Ammon's horn (tissue), 1 donor: Measurements from ENCODE around the gene MSLN.
"Not testable (repeated sequence)": the region's sequence is repeated elsewhere in the genome, so short reads cannot be mapped to it uniquely, and the experiment has no call there.

ENCODE experiments used
- DNase-seq: peaks from one replicate; pipeline ENCODE4 v3.0.0-alpha.2; 2016; ENCODE audit warnings: low spot score

Gene MSLN

DNA sequence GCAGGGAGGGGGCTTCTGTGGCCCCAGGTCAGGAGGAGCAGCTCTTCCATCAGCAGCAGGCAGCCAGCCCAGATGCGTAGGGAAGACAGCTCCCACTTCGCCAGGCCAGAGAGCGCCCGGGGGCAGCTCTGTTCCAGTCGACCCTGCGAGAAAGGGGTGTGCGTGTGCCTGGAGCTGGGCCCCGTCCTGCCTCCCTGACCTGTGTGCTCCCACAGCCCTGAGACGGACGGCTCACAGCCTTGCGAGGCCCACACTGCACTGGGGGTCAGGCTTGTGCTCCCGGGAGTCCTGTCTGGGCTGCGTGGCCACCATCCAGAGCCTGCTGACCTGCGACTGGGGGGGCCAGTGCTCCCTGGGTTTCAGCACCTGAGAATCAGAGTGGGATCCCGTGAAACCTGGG is 469 bp upstream of the MSLN start:
- no peak for DNase-seq

DNA sequence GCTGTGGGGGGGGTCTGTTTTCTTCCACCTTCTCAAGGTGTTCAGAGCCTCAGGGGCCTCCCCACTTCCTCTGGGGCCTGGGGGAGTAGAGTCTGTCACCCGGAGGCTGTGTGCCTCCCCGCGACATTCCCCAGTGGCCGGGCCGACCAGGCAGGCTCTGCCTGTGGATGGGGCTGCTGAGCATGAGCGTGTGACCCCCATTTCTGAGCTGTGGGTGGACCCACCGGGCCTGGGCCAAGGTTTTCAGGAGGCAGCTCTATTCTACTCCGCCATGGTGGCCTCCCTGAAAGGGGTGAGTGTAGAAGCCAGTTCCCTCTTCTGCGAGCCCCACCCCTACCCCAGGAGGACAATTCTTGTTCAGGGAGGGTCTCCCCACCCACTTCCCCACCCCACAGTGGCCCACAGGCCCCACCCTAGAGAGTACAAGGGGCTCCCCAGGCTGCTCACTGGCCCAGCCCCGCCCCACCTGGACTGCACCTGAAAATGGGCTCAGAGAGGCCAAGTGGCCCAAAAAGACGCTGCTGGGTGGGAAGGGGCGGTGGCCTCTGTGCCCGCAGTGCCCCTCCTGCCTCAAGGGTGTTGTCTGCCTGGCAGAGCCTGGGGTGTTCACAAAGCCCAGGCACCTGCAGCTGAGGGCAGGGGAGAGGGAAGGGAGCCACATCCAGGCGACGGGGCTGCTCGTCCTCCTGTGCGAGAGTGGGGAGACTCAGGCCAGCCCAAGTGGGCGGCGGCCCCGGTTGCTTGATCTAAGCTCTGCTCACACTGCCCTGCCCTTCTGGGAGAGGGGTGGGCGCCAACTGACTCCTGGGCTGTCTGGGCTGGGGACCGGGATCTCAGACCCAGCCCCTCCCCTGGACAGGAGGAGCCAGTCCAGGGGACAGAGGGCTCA is 1.3 kb downstream of the MSLN start:
- no peak for DNase-seq

DNA sequence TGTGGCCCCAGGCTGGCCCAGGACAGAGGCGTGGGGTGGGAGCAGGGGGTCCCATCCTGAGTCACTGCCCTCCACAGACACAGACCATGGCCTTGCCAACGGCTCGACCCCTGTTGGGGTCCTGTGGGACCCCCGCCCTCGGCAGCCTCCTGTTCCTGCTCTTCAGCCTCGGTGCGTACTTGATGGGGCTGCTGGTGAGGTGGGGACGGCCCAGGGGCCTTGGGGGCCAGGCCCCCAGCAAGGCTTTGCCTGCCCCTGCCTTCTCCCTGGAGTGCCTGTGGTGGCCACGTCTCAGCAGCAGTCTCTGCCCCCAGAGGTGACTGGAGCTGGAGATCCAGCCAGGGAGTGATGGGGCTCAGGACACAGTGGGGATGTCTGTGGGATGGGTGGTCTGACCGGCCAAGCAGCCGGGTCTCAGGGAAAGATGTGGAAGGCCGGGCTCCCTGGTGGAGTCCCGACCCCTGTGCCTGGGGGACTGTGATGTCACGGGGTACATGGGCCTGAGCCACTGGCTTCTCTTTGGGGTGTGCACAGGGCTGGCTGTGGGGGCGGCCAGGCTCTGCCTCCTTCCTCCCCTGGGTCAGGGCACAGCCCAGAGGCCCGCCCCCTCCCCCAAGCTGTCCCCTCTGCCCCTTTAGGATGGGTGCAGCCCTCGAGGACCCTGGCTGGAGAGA is 2.2 kb downstream of the MSLN start:
- DNase-seq, result no peak

DNA sequence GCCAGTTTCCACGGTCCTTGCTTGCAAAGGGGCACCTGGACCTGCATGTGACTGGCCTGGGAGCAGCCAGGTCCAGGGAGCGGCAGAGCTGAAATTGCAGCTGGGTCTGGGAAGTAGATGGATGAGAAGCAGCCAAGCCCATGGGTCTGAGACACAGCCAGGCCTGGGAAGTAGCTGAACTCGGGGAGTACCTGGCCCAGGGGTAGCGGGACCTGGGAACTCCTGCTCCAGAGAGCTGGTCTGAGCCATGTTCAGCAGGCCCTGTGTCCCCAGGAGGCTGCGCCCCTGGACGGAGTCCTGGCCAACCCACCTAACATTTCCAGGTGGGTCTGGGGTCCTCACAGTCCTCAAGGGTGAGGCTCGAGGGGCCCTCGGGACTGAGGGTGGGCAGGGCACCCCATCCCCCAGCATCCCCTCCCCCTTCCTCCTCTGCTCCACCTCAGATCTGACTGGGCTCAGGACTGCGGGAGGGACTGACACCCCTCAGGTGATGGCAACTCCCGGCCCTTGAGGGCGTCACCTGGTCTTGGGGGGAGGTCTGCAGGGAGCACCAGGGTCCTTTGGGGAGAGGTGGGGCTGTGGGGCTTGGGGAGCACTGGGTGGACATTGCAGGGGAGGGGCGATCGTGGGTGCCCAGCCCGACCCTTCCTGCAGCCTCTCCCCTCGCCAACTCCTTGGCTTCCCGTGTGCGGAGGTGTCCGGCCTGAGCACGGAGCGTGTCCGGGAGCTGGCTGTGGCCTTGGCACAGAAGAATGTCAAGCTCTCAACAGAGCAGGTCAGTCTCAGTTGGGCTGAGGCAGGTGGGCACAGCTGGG is 3.0 kb downstream of the MSLN start:
- DNase-seq, result no peak

DNA sequence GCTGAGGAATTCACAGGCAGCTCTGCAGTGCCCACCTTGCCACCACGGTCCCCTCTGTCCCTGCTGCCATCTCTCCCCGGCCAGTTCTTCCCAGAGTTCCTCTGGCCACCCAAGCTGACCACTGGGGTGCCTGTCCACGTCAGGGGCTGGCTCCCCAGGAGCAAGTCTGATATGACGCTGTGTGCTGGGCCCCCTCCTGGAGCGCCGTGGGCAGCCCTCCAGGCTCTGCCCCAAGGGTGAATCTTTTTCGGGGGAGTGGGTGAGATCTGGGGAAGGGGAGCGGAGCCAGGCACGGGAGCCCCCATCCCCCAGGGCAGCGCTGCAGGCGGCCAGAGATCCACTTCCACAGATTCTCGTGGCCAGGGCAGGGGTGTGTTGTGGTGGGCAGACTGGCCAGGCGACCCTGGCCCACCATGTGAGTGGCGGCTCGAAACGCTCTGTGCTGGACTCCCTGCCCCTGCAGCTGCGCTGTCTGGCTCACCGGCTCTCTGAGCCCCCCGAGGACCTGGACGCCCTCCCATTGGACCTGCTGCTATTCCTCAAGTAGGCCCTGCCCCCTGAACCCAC is 3.7 kb downstream of the MSLN start:
- no peak for DNase-seq

DNA sequence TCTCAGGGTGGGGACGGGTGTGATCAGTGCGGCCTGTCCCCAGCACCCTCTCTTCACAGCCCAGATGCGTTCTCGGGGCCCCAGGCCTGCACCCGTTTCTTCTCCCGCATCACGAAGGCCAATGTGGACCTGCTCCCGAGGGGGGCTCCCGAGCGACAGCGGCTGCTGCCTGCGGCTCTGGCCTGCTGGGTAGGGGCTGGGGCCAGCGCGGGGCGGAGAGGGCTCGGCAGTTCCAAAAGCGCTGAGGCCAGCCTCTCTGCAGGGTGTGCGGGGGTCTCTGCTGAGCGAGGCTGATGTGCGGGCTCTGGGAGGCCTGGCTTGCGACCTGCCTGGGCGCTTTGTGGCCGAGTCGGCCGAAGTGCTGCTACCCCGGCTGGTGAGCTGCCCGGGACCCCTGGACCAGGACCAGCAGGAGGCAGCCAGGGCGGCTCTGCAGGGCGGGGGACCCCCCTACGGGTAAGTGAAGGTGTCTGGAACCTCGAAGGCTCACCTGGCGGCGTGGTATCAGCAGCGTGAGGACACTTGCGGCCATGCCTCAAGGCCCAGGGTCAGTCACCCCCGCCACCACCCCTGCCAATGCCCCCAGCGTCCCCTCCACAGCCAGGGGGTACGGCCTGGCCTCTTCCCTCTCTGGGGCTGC is 4.4 kb downstream of the MSLN start:
- DNase-seq, result no peak

DNA sequence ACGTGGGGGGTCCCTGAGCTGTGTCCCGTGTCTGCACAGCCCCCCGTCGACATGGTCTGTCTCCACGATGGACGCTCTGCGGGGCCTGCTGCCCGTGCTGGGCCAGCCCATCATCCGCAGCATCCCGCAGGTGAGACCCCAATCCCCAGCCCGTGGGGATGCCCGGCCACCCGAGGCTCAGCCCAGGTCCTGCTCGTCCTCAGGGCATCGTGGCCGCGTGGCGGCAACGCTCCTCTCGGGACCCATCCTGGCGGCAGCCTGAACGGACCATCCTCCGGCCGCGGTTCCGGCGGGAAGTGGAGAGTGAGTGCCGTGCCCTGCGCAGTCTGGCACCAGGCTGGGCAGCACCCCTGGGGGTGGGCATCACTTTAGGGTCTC is 4.9 kb downstream of the MSLN start:
- DNase-seq, result no peak

DNA sequence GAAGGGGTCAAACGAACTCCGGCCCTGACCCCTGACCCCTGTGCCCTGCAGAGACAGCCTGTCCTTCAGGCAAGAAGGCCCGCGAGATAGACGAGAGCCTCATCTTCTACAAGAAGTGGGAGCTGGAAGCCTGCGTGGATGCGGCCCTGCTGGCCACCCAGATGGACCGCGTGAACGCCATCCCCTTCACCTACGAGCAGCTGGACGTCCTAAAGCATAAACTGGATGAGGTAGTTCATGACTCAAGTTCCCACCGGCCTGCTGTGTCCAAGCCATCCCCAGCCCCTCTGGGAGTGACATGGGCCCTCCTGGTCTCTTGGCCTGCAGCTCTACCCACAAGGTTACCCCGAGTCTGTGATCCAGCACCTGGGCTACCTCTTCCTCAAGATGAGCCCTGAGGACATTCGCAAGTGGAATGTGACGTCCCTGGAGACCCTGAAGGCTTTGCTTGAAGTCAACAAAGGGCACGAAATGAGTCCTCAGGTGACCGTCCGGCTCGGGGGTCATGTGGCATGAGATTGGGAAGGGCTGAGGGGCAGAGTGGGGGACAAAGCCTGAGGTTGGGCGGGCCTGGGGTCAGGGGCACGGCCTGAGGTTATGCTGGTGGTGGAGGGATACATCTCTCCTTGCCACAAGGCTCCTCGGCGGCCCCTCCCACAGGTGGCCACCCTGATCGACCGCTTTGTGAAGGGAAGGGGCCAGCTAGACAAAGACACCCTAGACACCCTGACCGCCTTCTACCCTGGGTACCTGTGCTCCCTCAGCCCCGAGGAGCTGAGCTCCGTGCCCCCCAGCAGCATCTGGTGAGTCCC is 5.7 kb downstream of the MSLN start:
- DNase-seq, result no peak

DNA sequence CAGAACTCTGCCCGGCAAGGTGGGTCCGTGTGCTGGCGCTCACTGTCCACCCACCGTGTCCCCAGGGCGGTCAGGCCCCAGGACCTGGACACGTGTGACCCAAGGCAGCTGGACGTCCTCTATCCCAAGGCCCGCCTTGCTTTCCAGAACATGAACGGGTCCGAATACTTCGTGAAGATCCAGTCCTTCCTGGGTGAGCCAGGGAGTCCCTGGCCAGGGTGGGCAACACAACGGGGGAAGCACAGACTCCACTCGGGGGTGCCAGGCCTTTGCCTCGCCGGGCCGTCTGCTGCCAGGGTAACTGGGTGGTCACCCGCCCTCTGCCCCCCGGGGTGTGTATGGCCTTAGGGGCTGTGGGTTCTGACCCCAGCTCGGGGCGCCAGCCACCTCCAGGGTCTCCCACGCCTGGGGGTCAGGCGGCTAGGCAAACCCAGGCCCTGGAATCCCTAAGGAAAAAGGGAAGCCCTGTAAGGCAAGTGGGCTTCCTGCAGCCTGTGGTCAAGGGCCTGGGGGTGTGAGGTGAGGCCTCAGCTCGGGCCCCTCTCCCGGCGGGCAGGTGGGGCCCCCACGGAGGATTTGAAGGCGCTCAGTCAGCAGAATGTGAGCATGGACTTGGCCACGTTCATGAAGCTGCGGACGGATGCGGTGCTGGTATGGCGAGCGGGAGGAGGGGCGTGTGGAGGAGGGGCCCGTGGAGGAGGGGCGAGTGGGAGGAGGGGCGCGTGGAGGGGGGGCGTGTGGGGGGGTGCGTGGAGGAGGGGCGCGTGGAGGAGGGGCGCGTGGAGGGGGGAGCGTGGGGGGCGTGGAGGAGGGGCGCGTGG is 6.5 kb downstream of the MSLN start:
- DNase-seq, result no peak

DNA sequence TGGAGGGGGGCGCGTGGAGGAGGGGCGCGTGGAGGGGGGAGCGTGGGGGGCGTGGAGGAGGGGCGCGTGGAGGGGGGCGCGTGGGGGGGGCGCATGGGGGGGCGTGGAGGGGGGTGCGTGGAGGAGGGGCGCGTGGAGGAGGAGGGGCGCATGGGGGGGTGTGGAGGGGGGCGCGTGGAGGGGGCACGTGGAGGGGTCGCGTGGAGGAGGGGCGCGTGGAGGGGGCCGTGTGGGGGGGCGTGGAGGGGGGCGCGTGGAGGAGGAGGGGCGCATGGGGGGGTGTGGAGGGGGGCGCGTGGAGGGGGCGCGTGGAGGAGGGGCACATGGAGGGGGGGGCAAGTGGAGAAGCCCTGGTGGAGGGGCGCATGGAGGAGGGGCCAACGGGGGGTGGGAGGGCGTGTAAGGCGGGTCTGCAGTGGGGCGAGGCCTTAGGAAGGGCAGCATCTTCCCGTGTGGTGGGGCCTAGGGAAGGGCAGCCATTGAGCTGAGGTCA is 7.3 kb downstream of the MSLN start:
- DNase-seq, result no peak

DNA sequence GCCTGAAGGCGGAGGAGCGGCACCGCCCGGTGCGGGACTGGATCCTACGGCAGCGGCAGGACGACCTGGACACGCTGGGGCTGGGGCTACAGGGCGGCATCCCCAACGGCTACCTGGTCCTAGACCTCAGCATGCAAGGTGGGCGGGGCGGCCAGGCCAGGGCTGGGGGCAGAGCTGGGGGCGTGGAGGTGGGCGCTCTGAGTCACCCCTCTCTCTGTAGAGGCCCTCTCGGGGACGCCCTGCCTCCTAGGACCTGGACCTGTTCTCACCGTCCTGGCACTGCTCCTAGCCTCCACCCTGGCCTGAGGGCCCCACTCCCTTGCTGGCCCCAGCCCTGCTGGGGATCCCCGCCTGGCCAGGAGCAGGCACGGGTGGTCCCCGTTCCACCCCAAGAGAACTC is 7.9 kb downstream of the MSLN start:
- DNase-seq, result no peak

DNA sequence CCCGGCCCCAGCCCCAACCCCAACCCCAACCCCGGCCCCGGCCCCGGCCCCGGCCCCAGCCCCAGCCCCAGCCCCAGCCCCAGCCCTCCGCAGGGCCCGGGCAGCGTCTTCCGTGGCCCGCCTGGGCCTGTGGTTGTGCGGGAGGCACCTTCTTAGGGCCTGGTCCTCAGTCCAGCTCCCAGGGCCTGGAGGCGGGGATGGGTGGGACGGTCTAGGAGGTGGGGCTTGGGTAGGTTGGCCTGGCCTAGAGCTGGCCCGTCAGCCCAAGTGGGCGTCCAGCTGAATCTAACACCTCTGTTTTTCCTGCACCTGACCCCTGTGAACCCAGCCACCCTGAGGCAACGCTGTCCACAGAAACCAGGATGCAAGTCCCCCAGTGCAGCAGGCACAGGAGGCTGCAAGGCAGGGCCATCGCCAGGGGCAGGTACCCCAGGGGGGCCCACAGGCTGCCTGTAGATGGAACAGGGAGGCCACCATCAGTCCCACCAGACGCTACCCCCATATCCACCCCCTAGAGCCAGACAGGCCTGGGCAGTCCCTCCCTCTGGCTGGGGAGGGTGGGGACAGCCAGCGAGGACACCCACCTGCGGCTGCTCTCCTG is 8.8 kb downstream of the MSLN start:
- no peak for DNase-seq

DNA sequence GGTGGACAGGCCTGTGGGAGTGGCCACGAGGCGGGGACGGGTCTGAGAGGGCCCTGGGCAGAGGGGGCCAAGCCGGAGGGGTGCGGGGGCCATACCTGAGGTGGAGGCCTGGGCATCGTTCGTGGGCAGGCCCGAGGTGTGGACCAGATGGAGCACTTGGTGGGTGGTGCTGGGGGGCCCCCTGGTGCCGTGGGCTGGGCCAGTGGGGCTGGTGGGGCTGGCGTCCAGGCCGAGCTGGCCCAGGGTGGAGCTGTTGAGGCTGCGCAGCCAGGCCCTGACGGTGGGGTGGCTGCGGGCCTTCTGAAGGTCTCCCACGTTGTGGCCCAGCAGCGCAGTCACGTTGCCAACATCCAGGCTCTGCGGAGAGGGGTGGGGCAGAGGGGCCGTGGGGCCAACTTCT is 9.4 kb downstream of the MSLN start:
- DNase-seq, result no peak

DNA sequence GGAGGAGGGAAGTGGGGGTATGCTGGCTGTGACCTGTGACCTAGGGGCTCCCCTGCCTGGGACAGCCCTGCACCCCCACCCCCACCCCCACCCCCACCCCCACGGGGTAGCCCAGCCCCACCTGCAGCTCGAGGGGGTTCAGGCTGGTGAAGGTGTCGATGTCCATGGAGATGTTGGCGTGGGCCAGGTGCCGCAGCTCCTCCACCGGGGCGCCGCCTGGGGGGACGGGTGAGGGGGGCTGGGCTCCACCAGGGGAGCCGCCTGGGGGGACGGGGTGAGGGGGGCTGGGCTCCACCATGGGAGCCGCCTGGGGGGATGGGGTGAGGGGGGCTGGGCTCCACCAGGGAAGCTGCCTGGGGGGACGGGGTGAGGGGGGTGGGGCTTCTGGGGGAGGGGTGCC is 9.9 kb downstream of the MSLN start:
- DNase-seq, result no peak

DNA sequence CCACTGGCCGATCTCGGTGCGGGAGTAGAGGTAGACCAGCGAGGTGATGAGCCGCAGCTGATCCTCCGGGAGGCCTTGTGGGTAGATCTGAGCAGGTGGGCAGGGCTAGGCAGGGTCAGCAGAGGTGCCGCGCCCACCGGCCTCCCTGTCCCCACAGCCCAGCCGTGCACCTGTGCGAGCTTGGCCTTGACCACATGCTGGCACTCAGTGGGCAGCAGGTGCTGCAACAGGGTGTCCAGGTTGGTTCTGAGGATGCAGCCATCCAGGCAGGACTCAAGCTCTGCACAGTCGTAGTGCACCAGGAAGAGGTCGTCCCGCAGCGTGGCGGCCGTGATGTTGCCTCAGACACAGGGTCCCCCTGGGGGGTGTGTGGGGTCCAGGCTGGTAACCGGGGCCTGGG is 12.4 kb downstream of the MSLN start:
- no peak for DNase-seq

DNA sequence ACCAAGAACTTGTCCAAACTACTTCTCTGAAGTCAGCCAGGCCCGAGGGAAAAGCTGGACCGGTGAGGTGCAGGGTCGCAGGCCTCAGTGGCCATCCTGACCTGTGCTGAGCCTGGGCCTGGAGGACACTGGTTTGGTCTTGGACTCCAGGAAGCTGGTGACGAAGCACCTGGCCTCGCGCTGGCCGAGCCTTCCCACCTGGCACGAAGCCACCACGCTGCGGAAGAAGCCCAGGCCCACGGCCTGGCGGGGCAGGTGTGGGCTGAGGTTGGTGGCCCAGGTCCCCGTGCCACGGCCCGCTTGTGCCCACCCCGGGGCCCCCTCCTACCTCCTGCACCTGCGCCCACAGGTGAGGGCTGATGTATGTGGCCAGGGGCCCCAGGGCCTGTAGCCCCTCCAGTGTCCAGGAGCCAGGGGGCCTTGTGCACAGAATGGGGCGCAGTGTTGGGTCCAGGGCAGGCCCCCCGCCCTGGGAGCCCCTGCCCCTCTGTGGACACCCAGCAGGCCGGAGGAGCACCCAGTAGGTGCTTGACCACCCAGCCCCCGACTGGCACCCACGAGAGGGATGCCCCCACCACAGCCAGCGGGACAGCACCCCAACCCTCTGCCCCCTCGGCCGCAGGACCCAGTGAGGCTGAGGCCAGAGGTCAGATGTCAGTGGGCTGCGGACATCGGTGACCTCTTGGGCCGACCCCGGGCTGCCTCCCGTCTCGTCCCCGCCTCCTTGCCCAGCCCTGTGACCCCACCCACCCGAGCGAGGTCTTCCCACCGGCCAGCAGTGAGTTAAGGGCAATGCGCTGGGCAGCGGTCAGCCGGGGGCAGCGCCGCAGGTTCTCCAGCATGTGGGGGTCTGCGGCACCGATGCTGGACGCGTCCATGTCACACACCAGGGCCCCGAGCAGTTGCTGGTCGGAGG is 13.8 kb downstream of the MSLN start:
- no peak for DNase-seq

DNA sequence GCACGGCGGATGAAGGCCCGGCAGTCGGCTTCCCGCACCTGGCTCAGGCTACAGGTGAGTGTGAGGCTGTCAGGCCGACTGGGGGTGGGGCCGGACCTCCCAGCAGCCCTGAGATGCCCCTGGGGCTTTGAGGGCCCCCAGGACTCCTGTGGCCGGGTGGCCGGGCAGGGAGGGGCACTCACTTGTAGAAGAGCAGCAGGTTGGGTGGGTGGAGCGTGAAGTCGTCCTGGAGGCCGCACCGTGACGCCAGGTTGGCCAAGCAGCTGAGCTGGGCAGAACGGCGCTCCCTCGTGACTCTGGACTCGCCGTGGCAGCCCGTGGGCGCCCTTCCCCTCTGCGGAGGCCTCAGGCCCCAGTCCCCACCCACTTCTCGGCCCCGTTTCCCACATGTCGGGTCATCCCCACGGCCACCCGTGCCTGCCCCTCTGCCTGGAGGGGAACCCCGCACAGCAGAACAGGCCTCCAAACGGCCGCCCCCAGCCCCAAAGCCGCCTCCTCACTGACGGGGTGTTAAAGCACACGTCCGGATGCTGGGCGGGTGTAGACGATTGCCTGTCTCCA is 14.8 kb downstream of the MSLN start:
- DNase-seq, result no peak

DNA sequence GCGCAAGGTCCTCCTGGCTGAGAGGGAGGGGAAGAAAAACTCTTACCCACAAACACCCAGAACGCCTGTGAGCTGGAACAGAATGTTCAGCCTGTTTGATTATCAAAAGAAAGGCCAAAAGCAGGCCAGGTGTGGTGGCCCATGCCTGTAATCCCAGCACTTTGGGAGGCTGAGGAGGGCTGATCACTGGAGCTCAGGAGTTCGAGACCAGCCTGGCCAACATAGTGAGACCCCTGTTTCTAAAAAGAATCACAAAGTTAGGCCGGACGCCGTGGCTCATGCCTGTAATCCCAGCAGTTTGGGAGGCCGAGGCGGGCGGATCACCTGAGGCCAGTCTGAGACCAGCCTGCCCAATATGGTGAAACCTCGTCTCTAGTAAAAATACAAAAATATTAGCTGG is 15.8 kb downstream of the MSLN start:
- not testable (repeated sequence) for DNase-seq
